ENCODE results near the gene HMX2. TPM values are rescaled to one million over a fixed set of nuclear protein-coding genes. Genes with fewer than 3 reads are reported as not detected.
"Not testable (repeated sequence)": the region's sequence is repeated elsewhere in the genome, so short reads cannot be mapped to it uniquely, and the experiment has no call there.

HMX2 gene
- total RNA-seq, 2 donors from 2014 or later: 0.18 to 0.20 TPM

DNA sequence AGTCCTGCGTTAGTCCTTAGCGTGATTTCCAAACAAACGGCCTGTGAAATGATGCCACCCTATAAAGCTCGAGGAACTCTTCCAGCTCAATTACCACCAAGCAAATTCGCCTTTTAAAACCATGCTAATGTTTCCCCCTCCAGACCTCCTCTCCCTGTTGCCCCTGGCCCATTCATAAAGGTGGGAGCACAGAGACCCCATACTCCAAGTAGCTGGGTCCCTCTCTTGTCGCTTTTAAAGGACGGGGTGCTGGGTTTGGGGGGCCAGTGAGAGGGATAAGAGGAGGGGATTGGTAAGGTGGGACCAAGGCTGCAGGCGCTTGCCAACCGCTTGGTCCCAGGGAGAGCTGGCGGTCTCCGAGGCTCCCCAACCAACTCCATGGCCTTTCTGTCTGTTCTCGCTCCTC lies 1.2 kb downstream of the HMX2 start:
- intact Hi-C loops (cut with DNase I, micrococcal nuclease): no loop called here
- ATAC-seq (no peak), DNase-seq (no peak)

DNA sequence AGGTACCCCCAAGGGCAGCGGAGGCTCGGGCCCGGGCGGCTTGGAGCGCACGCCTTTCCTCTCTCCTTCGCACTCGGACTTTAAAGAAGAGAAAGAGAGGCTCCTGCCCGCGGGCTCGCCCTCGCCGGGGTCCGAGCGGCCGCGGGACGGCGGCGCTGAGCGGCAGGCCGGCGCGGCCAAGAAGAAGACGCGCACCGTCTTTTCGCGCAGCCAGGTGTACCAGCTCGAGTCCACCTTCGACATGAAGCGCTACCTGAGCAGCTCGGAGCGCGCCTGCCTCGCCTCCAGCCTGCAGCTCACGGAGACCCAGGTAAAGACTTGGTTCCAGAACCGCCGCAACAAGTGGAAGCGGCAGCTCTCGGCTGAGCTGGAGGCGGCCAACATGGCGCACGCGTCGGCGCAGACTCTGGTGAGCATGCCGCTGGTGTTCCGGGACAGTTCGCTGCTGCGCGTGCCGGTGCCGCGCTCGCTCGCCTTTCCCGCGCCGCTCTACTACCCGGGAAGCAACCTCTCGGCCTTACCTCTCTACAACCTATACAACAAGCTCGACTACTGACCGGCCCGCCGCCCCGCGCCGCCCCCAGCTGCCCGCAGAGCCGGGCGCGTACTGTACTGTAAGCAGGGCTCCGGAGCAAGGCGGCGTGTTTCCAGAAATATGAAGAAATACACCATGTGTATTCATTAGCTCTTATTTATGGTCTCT lies 1.8 kb downstream of the HMX2 start:
- no peak for ATAC-seq
- intact Hi-C loops (cut with DNase I, micrococcal nuclease): no loop called here
- no peak for DNase-seq

DNA sequence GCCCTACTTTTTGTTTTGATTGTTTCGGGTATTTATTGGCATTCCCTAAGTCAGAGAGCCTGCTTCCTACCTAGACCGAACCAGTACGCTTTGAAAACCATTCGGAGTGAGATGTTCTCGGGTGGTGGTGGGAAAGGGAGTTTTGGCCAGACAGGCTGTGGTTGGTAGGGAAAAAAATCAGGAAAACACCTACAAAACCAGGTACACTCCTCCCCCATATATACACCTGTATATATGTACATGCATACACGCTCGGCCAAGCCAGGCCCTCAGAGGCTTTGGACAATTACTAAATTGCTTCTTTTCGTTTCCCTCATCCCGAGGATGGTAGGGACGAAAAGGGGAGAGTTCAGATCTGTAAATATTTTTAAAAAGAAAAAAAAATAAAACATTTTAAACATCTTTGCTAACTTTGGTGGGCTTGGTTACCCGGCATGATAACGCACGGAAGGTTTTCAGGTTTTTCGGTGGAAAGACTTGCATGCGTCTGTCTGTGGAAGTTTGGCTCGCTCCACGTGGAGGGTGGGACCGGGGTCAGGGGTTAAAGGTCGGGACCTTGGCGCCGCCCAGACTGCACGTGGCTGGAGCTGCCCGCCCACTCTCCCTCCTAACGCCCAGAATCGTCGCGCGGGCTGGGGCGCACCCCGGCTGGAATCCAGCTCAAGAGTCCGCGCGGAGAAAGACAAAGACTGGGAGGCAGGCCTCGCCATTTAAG lies 2.5 kb downstream of the HMX2 start:
- no peak for DNase-seq
- intact Hi-C loops (cut with DNase I, micrococcal nuclease): no loop called here
- no peak for ATAC-seq

DNA sequence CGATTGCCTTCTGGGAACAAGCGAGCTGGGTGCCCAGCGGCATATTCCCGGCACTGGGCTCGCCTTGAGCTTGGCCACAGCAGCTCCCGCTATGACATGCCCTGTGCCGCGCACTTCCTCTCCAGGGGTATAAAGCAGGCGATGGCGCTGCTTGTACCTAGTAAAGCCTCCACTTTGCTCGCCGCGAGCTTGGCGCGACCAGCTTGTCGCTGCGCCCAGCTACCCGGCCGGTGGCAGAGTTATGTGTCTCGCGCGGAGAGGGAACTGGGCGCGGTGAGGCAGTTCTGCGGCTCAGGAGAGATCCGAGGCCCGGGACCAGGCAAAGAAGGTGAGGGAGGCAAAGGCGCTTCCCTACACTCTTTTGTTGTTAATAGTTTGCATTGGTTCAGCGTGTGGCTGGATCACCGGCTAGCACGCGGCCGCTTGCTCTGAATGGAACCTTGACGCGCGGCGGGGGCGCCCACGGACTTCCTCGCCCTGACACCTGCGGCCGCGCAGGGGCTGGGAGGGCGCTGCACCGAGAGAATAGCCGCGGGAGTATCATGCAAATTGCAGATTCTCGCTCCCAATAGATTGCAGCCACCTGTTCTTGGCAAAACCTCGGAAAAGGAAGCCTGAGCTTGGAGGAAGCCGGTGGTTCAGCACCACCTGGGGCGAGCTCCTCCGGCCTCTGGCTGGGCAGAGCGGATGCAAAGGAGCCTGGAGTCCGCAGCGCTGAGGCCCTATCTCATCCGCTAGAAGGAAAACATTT lies 3.2 kb downstream of the HMX2 start:
- intact Hi-C loops (cut with DNase I, micrococcal nuclease): no loop called here
- ATAC-seq: no peak
- DNase-seq: peak in 1 of 2 donors; percentile 35

DNA sequence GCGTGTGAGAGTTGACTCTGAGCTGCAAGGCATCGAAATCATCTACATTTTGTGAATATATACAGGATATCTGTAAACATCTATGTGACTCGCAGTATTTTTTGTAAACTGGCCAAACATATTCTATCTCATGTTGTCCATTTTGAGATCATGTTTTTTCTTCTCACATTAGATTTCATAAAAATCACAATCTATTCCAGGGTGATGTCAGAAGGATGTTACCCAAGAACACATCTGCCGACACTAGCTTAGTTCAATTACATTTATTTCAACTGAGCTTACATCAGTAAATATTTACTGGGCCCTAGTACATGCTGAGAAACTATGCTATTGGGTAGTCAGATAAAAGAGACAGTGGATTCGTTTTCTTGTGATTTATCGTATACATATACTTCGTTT lies 3.8 kb downstream of the HMX2 start:
- no peak for DNase-seq
- intact Hi-C loops (cut with DNase I, micrococcal nuclease): no loop called here

DNA sequence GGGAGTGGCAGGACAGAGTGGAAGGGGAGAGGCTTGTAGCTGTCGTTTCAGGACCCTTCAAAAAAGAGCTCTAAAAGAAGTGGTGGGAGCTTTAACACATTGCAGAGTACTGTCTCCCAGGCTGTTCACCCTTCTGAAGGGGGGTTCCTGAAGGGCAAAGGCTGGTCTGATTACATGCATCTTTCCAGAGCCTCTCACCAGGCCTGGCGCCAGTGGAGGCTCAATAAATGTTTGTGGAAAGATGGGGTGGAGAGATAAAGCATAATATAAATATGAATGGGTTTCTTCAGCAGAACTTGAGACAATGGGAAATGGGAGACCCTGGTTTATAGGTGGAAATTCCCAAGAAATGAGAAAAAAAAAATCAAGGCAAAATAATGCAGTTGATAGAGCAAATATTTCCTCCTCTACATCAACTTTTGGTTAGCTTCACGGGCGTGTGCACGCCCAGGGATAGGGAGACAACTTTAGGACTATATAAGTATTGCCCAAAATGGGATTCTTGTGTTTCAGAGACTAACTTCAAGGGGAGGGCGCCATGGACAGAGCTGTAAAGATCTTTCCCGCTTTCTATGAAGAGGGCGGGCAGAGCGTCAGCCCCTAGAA lies 5.7 kb downstream of the HMX2 start:
- intact Hi-C loops (cut with DNase I, micrococcal nuclease): no loop called here
- ATAC-seq: no peak
- no peak for DNase-seq

More for the DNA sequence above, 3.8 kb downstream of the HMX2 start:
- ATAC-seq: no peak

DNA sequence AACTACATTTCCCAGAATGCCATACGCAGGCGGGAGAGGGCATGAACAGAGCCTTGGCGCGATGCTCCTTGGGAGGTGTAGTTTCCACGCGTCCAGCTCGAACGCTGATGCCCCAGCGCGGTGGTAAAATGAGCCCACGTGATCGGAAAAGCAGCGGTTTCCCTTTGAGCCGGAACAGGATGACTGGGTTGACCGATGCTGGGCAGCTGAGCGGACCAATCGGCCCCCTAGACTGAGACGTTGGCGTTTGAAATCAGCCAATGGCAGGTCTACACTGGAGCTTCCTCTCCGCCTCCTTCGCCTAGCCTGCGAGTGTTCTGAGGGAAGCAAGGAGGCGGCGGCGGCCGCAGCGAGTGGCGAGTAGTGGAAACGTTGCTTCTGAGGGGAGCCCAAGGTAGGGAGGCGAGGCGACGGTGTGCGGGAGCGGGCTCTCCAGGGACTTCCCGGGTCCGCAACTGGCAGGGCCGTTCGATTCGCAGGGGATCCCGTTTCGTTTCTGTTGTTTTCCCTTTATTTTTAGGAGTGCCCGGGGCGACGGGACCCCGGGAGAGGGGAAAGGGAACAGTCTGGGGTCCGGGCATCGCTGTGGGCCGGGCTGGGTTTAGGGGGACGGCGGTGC lies 6.3 kb downstream of the HMX2 start, which contains the start of gene BUB3:
Gene BUB3, plus strand, starts transcription at position 311 of the 619 bp plus-strand sequence. CDS start 516 bp downstream, outside the sequence.
- DNase-seq (peak; percentile 96 to 99), ATAC-seq (peak; percentile 95)
- intact Hi-C loops (cut with DNase I, micrococcal nuclease): no loop called here

DNA sequence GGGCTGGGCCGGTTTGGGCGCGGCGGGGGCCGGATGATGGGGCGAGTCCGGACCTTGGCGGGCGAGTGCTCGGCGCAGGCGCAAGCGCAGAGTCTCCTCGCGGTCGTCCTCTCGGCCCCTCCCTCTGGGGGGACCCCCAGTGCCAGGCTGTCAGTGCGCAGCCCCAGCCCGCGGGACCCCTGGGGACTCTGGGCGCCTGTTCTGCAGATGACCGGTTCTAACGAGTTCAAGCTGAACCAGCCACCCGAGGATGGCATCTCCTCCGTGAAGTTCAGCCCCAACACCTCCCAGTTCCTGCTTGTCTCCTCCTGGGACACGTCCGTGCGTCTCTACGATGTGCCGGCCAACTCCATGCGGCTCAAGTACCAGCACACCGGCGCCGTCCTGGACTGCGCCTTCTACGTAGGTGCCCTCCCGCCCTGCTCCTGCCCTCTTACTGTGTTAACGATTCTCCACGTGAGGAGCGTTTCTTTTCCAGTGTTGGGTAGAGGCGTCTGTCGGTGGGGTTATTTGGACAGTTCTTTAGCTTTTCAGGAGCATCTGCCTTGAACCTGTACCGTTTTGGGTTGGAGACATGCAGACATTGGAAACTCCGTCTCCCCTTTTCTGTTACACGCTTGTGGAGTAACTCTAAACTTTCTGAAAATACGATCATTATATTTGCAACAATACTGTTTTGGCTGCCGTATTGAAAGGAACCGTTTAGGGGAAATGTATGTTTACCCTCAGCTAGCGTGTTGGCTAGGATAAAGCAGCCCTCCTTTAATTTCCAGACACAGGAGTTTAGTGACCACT lies 7.0 kb downstream of the HMX2 start:
- intact Hi-C loops (cut with DNase I, micrococcal nuclease): no loop called here
- ATAC-seq: peak; percentile 61
- DNase-seq: peak; percentile 69 to 70

DNA sequence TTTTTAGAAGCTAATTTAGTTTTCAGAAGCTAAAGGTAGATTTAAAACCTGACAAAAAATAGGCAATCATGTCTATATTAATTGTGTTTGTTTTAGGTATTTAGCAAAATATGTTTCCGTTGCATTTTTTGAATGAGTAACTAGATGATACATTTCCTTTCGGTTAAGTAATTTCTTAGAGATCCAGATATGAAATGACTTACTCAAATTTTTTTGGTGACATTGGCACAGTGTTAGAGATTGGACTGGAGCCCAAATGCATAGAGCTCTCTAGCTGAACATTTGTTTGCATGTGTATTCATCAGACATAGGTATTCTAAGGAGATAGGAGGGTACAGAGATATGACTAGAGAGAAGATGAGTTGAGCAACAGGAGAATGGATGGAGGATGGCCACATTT lies 8.1 kb downstream of the HMX2 start:
- intact Hi-C loops (cut with DNase I, micrococcal nuclease): no loop called here
- ATAC-seq (no peak), DNase-seq (no peak)

DNA sequence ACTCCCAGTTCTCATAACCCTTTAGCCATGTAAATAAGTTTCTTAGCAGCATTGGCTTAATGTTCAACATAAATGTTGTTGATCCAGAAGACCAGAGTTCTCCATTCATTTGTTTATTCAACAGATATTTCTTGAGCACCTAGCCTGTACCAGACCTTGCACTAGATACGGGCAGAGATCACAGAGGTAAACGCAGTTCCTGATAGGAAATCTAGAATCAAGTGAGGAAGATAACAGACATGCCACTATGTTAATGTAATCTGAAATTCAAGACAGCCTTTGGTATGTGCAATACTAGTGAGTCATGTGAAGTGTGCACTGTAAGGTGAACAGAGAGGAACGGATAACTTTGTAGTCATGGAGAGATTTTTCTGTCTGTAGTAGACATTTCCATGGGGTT lies 9.3 kb downstream of the HMX2 start:
- no peak for ATAC-seq
- intact Hi-C loops (cut with DNase I, micrococcal nuclease): no loop called here

DNA sequence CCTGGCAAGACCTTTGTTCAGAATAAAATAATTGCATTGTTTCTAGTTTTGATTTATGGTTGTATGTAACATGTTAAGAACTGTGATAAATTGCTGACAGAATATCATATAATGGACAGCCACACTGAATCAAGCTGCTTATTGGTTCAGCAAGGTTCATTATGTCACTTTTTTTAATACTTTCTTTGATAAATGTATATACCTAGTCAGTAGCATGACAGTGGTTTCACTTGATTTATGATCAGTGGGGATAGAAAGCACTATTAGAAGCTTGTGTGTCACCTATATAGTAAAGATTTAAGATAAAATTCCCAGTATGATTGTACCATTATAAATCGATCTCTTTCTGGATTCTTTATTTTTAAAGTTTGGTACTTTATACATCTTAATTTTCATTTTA lies 10.7 kb downstream of the HMX2 start:
- no peak for ATAC-seq
- intact Hi-C loops (cut with DNase I, micrococcal nuclease): no loop called here

More for the DNA sequence above, 9.3 kb downstream of the HMX2 start:
- no peak for DNase-seq

DNA sequence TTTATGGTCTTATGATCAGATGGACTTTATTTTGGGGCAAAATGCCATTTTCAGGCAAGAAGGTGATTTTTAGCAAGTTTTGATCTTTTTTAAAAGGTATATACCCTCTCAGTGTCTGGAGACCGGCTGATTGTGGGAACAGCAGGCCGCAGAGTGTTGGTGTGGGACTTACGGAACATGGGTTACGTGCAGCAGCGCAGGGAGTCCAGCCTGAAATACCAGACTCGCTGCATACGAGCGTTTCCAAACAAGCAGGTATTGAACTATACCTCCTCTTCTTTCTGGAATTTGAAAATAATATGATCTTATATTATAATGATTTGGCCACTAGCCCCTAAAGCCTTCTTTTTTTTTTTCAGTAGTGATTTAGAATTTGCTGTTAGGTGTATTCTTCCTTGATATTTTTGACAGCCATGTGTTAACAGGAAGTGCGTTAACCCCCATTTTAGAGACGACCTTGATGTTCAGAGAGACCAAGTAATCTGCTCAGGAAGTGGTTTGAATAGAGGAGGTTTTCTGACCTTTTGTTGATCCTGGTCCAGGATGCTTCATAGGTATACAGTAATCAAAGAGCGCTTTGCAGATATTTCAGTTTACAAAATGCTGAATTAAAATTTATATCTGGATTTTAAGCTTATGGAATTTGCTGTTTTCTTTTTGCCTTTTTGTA lies 12.5 kb downstream of the HMX2 start:
- no peak for DNase-seq
- no peak for ATAC-seq
- intact Hi-C loops (cut with DNase I, micrococcal nuclease): no loop called here

More for the DNA sequence above, 10.7 kb downstream of the HMX2 start:
- no peak for DNase-seq

DNA sequence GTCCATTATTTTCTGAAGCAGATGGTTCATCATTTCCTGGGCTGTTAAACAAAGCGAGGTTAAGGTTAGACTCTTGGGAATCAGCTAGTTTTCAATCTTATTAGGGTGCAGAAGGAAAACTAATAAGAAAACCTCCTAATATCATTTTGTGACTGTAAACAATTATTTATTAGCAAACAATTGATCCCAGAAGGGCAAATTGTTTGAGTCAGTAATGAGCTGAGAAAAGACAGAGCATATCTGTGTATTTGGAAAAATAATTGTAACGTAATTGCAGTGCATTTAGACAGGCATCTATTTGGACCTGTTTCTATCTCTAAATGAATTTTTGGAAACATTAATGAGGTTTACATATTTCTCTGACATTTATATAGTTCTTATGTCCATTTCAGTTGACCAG lies 16.4 kb downstream of the HMX2 start:
- no peak for ATAC-seq
- DNase-seq: no peak
- intact Hi-C loops (cut with DNase I, micrococcal nuclease): no loop called here

DNA sequence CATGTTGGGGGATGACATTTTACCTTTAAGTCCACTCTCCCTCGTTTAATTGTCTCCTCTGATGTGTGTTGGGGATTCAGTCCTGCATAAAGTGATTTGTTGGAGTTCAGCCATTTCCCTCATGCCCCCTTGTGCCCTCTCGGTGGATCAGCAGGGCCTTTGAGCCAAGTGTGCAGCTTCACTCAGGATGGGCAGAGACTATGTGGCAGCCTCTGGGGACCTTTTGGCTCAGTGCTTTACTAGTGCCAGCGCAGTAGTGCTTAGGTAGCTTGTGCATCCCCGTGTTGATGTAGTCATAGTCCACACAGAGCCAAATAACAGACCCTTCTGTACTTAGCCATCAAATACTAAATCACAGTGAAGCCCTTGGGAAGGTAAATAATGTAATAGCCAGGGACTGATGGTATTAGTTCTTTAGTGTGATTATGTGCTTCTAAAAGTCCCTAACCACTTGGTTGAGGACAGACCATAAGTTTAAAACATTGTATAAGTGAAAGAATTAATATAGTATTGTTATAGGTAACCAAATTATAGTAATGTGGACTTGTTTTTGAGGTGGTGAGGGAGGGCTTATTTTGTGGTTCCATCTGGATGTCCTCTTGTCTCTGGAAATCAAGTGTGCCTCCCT lies 17.6 kb downstream of the HMX2 start:
- DNase-seq (no peak), ATAC-seq (no peak)
- intact Hi-C loops (cut with DNase I, micrococcal nuclease): no loop called here

DNA sequence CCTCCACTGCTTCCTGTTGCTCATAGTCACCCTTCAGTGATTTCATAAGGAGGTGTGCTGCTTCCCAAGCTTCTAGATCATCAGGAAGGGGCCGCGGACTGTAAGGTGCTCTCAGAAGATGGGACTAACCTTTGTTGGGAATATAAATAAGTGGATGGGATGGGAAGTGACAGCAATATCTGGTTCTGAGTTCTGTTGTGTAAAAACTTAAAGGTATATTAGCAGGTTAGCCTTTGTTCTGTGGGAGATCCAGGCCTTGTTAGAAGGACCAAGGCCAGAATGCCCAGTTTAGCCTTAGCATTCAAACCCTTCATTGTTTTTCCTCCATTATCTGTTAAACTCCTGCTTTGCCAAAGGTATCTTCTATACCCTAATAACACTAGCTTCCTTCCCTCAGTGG lies 18.7 kb downstream of the HMX2 start:
- ATAC-seq (no peak), DNase-seq (no peak)
- intact Hi-C loops (cut with DNase I, micrococcal nuclease): no loop called here

DNA sequence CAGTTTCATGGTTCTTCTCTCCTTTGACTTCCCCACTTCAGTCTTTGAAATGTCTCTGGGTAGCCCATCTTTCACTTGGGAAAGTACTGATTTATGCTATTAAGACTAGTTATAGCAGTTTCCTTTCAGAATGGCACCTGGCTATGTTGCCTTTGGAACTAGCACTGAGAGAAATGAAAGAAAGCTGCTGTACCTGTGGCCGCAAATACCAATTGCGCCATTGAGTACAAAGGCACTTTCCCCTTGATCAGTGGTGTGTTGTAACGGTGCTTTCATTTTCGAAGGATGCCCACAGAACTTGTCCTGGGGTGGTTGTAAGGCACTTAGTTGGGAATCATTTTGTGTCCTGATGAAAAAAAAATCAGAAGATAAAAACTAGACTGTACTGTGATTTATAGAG lies 23.0 kb downstream of the HMX2 start:
- ATAC-seq (no peak), DNase-seq (no peak)
- intact Hi-C loops (cut with DNase I, micrococcal nuclease): no loop called here

DNA sequence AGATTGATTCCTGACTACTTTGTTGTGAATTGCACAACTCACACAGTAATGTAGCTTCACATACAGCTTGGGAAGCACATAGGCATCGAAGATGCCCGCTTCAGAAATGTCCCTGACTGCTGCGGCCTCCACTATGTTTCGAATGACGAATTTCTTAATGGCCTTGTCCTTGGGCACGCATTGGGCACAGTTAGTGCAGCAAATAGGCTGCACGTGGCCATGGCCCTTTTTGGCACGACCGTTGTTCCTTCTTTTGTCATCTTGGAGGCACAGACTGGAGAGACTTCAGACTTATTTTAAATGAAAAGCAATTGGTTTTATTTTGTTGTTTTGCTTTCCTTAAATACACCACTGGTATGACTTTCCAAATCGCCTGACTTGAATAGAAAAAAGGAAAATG lies 23.7 kb downstream of the HMX2 start:
- ATAC-seq; intact Hi-C loops (cut with DNase I, micrococcal nuclease); DNase-seq: not testable (repeated sequence)
